IPS-NIHi7 (cell line): Measurements from ENCODE around the gene CYP3A7.
"Not testable (repeated sequence)": the region's sequence is repeated elsewhere in the genome, so short reads cannot be mapped to it uniquely, and the experiment has no call there.

ENCODE experiments used
- DNase-seq: peaks from one replicate; pipeline ENCODE4 v3.0.0; 2012; ENCODE audit warnings: mixed read lengths; ENCODE audit errors: extremely low spot score

CYP3A7 gene

DNA sequence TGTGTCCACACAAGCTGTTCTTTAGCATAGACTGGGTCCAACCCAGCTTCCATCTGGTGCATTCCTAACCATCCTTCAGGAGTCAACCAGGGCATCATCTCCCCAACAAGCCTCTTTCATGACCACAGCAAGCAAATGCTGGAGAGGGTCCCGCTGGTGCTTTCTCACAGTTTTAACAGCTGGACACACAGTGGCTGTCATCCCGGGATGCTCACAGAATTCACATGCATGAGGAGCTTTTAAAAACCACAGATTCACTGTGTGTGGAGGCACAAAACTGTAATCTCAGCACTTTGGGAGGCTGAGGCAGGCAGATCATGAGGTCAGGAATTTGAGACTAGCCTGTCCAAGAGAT lies 6.4 kb upstream of the CYP3A7 start:
- DNase-seq: no peak

GRCh38 chr7:99740573-99741440 lies 5.8 kb upstream of the CYP3A7 start:
- DNase-seq: no peak

DNA sequence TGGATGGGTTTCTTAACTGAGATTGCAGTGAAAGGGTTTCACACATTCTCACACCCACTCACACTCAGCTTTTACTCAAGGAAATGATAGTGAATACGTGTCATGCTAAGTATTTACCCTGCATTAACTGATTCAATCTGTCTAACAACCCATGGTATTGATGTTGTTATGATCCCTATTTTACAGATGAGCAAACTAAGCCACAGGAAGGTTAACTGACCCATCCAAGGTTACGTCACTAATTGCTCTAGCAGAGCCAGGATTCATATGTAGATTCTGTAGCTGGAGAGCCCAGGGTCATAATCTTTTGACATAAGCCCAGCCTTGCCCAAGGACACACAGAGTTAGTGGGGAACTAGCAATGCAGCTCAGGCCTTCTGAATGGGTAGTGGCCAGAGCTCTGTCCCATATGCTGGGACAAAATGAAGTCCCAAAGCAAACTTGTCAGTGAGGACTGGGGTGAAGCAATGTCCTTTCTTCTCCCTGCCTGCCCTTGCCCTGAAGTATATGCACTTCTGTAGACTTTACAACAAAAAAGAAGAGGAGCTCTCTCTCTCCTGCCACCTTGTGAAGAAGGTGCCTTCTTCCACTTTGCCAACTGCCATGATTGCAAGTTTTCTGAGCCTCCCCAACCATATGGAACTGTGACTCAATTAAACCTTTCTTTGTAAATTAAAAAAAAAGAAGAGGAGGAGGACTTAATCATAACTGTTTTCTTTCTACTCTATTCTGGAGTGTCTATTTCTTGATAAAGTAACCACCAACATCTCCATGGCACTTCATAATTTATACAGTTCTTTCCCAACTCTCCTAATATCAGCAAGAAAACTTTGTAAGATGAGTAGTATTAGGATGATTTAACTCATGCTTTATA lies 4.9 kb upstream of the CYP3A7 start:
- DNase-seq: no peak

DNA sequence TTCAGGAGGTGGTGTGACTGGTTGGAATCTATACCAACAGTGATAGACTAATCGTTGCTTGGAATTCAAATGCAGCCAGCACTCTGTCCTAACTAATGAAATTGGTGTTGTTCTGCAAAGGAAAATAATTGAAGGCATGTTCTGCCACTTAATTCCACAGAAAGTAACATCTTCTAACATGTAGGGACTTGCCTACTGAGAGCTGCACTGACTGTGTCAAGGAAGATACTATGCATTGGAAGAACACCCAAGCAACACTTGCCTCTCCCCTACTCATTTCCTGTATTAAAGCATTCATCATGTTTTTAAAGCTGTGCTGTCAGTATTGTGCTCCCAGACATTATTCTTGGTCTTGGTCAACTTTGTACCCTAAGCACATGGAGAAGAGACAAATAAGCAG lies 2.7 kb upstream of the CYP3A7 start:
- no peak for DNase-seq

DNA sequence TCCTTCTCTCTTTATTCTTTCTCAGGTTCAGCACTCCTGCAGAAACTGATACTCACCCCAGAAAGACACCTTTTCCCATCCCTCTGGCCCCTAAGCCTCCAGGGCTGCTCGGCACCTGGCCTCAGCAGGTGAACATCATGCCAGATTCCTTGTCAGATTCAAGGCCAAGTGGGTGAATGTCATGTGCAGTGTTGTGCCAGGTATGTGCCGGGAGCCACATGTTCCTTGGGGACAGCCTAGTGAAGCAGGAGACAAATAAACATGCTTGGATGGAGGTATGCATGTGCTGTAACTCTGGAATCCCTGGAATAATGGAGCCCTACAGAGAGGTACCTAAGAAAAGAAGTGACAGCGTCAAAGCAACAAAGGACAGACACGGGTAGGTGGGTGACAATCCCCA lies 1.7 kb upstream of the CYP3A7 start:
- not testable (repeated sequence) for DNase-seq

- peak; percentile 38 for DNase-seq
Observed at GRCh38 chr7:99733448-99733847, 1.5 kb downstream of the CYP3A7 start.

- no peak for DNase-seq
Observed at GRCh38 chr7:99733003-99733402, 2.0 kb downstream of the CYP3A7 start.

- no peak for DNase-seq
Observed at GRCh38 chr7:99731638-99732374, 3.2 kb downstream of the CYP3A7 start.

- no peak for DNase-seq
Observed at GRCh38 chr7:99730992-99731391, 4.0 kb downstream of the CYP3A7 start.

DNA sequence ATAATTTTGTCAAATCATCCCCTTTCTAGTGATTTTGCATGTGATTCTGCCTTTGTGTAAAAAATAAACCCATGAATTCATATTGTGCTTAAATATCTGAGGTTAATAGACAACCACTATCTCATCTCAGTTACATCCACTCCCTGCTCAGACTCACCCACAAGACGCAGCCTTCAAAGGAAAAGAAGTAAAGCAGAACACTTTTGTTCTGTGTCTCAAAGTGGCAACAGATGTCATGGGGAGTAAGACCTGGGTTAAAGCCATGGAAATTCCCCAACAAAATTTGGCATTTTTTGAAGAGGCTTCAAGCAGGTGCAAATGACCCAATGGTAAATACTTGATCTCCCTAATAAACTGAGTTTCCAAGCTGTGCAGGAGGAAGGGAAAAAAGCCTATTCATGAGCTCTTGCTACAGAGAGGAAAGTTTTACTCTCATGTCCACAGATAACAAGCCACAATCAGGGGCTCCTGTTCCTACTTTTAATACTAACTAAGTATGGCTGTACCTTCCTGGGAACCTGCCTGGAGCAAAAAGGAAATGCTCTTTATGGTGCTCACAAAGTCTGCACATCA lies 4.7 kb downstream of the CYP3A7 start:
- no peak for DNase-seq

DNA sequence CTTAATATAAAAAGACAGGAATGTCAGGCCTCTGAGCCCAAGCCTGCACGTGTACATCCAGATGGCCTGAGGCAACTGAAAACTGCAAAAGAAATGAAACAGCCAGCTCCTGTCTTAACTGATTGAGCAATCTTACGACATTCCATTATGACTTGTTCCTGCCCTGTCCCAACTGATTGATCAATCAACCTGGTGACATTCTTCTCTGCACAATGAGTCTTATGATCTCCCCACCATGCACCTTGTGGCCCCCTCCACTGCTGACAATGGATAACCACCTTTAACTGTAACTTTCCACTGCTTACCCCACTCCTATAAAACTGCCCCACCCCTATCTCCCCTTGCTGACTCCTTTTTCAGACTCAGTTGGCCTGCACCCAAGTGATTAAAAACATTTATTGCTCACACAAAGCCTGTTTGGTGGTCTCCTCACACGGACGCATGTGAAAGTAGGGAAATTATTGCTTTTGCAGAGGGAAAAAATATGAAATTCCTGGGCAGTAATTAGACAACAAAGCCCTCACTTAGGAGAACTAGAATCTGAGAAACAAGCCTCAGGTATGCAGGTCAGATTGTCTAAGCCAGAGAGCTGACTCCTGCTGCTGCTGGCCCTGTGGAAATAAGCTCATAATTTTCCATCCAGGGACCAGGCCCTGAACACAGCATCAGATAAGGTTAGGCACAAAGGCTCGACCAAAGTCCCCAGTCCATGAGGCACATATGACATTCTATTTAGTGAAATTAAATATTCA lies 5.3 kb downstream of the CYP3A7 start:
- no peak for DNase-seq

DNA sequence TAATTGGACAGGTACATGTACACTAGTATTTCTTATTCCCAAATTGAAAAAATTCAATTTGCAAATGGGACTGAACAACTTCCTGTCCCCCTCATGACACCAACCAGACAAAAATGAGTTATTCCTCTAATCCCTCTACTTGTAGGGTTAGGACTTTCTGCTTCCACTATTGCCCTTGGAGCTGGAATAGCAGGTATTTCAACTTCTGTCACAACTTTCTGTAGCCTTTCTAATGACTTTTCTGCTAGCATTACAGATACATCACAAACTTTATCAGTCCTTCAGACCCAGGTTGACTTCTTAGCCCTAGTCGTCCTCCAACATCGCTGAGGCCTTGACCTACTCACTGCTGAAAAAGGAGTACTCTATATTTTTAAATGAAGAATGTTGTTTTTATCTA lies 6.4 kb downstream of the CYP3A7 start:
- DNase-seq: no peak

- DNase-seq: not testable (repeated sequence)
Observed at GRCh38 chr7:99723201-99723600, 11.8 kb downstream of the CYP3A7 start.

GRCh38 chr7:99720800-99721595 lies 14.0 kb downstream of the CYP3A7 start:
- DNase-seq: no peak

GRCh38 chr7:99719996-99720769 lies 14.8 kb downstream of the CYP3A7 start:
- no peak for DNase-seq

- DNase-seq: no peak
Observed at GRCh38 chr7:99713995-99714570, 20.9 kb downstream of the CYP3A7 start.

DNA sequence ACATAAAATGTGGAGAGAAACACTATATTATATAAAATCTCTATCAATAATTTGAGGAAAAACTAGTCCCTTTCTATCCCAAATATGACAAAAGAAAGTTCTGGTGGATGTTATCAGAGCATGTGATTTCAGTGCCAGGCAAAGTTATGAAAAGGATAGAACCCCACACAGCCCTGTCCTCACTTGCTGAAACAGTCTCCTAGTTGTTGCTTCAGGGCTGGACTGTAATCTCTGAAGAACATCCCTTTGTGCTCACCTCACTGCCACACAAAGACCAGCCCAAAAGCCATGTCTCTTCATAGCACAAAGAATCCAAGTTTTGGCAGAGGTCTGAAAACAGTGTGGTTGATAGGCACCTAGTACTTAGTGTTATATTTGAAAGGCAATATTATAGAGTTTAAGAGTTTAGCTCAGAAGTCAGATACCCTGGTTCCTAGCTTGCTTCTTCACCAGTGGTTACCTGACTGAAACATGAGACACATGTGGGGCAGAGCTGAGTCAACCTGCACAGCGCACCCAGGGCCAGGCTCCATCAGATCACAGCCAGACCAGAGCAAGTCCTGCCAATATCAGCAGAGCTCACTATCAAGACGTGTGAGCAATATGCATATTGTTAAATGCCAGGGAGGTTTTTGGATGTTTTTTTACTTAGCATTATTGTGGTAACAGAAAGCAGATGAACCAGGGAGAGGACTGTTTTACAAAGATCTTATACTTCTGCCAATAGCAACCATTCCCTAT lies 25.0 kb downstream of the CYP3A7 start:
- DNase-seq: no peak

DNA sequence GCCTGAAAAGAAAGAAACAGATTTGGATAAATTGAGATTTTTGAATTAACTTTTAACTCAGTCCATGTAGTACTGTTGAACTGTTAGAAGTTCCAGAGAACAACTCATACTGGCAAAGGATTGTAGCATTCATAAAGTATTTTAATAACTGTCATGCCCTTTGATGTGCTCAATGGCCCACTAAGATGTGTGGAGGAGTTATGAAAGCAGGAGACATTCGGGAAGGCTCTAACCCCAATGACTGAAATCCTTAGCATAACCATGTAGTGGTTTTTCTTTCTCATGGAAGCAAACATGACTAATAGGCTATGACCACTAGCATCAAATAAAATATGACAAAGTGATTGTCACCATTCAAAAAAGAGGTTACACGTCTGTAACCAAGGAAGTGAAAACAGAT lies 25.7 kb downstream of the CYP3A7 start:
- DNase-seq: no peak
